LoVo (cell line): ENCODE results near the gene IFIT5.
"Not testable (repeated sequence)": the region's sequence is repeated elsewhere in the genome, so short reads cannot be mapped to it uniquely, and the experiment has no call there.

Experiments
- DNase-seq: peaks from one replicate; pipeline ENCODE4 v3.0.0-alpha.2; 2016; ENCODE audit warnings: low spot score

IFIT5 gene, protein sequence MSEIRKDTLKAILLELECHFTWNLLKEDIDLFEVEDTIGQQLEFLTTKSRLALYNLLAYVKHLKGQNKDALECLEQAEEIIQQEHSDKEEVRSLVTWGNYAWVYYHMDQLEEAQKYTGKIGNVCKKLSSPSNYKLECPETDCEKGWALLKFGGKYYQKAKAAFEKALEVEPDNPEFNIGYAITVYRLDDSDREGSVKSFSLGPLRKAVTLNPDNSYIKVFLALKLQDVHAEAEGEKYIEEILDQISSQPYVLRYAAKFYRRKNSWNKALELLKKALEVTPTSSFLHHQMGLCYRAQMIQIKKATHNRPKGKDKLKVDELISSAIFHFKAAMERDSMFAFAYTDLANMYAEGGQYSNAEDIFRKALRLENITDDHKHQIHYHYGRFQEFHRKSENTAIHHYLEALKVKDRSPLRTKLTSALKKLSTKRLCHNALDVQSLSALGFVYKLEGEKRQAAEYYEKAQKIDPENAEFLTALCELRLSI

DNA sequence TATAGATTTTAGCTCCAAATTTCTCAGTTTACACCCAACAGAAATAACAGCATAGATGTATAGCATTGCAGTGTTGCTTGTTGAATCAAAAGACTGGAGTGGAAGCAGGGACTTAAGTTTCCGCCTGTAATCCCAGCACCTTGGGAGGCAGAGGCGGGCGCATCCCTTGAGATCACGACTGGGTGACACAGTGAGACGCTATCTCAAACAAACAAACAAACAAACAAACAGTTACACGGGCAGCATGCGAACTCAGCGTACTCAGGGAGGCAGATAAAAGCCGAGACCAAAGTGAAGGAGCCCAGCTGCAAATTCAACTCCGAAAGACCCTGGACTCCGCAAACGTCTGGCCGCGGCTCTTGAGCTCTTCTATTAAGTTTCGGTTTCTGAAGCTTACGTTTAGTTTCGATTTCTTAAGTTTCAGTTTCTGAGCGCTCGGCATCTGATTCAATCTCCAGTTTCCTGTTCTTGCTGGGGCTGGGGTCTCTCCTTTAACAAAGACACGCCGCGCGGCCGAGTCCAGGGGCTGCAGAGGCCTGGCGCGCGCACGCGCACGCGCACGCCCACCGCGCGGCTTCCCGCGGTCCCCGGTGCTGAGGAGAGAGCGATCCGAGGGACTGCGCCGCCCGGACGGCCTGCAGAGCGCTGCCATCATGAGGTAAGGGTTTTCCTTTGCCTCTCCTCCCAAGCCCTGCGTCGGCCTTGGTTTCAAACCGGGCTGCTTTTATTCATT, at the start of gene IFIT5:
TSS of gene IFIT5 (plus strand) at position 423 of the 733 bp plus-strand sequence. CDS start at position 654, 231 bp downstream.
- DNase-seq, result peak; percentile 68

DNA sequence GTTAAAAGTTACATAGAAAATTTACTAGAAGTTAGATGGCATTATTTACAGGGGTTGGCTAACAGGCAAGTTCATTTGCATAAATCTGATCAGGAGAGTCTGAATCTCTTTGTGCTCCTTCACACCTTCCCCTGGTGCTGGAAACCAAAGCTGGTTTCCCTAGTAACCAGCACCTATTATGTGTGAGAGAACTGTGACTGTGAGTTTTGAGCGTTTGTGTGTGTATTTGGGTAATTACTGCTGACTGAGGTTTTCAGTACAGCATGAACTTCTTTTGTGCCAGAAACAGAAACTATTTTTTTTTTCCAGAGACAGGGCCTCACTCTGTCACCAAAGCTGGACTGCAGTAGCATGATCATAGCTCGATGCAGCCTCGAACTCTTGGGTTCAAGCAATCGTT, 46.8 kb upstream of the IFIT5 start:
- DNase-seq, result no peak

DNA sequence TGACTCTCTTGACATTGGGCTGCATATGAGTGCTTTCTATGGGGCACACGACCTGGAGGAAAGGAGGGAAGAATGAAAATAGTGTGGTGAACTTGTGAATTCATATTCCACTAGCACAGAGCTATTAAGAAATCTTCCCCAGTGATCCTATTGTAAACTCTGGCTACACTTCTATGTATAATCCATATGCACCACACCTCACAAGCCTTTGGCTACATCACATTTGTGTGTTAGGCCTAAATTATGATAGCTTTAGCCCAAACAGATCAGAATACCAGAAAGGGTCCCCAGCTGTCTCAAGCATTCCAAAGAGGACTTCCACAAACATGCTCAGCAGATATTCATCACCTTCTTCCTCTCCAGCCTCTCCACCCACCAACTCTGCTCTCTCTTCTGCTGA, 46.2 kb upstream of the IFIT5 start:
- no peak for DNase-seq

DNA sequence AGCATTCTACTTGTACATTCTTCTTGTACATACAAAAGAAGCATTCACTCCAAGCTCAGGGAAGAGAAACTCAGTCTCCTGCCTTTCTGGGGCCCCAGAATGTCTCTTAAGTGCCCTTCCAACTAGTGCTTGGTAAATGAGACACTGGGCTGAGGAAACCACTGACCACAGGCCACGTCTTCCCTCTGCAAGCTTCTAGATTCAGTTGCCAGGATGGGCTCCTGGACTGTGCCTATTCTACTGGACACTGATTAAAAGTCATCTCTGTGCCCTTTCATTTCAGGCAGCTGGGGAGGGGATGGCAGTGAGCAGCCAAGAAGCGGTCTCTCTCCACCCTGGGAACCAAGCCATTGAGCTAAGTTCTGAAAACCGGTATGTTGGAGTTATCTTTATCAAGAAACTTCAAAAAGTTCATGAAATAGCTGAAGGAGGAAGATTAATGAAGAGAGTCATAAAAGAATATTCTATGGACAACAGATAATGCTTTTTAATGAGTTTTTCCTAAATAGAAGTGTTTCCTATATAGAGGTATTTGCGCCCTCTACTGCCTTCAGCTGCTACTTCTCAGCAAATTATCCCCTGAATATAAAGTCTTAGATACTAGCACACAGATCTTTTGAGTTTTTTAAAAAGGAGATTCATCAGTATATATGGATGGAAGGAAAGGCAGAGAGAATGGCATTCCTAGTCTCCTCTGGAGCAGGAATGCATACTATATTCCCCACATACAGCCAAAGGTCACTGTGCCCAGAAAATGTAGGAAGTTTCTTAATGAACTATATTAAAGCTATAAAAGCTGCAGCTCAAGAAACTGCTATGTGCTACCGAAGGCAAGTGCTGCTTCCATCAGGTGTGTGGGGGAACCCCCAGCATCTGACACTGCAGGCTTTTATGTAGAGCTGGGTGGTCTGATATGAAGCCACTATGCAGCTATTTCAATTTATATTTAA, 44.9 kb upstream of the IFIT5 start:
- no peak for DNase-seq

DNA sequence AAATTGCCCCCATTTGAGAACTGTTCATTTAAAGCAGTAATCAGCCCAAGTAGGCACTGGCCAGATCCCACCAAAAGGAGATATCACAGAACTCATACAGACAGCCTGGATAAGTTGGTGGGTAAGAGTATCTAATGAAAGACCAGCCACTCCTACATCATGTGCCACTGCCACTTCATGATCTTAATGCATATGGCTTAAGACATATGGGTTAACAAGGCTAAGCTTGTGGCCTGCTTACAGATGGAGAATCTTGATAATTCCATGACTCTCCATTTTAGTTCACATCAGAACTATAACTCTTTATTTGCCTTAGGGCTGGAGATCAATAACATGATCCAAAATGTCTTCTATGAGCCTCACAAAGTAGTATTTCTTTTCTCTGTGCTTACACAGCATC, 43.3 kb upstream of the IFIT5 start:
- no peak for DNase-seq

DNA sequence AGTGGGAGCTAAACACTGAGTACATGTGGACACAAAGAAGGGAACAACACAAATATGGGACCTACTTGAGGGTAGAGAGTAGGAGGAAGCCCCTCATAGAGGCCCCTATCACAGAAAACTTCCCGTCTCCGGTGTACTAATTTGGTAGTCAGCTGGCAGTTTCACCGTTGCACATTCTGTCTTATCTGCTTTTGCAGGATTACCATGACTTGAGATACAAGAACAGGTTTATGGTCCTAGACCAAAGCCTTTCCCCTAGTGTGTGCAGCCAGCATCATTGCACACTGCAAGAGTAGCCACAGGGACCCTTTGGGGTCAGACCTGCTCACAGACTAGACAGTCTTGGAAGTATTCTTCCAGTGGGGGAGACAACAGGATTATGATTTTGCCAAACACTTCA, 42.4 kb upstream of the IFIT5 start:
- no peak for DNase-seq

DNA sequence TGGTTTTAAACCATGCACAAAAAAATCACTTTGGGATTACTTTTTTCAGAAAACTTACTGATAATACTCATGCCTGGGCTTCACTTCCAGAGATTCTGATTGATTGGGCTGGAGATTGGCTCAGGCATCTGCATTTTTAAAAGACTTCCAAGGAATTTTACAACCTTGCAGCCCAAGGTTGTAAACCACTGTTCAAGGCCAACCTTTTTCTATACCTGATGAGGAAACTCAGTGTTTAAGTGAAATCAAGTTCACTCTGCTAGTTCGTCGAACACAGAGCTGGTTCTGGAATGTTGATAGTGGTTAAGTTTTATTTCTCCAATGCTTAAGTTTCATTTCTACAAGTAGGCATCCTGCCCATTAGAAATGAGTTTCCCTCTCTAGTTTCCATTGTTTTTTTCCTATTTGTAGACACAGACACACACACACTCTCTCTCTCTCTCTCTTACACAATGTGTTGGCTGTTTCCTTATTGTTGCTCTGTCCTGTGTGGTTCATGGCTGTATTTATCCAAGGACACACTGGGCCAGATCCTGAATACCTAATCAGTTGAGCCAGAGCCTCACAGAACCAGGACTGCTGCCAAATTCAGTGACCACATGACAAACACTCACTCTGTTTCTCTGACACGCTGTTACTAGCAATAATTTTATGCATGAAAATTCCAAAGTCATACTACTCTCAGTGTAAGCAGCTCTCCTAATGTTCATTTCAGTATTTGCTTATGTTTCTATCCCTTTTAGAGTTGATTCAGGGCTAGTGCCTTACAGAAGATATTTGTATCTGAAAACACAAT, 40.3 kb upstream of the IFIT5 start:
- peak; percentile 62 for DNase-seq

DNA sequence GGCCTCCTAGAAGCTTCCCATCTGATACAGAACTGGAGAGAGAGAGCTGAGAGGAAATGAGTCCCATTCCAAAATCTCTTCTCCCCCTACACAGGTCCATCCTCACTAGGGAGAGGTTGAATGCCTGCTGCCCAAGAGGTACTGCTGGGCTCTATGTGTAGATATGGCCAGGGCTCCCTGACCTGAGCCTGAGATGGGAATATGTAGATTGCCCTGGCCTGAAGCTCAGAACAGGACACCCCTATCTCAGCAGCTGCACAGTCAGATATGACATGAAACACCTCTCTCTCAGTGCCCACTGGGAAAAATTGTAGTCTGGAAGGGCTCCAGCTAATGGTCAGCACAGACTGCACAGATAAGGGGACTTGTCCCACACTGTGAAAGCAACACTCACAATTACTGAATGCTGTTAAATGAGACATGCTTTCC, 39.6 kb upstream of the IFIT5 start:
- DNase-seq, result no peak

DNA sequence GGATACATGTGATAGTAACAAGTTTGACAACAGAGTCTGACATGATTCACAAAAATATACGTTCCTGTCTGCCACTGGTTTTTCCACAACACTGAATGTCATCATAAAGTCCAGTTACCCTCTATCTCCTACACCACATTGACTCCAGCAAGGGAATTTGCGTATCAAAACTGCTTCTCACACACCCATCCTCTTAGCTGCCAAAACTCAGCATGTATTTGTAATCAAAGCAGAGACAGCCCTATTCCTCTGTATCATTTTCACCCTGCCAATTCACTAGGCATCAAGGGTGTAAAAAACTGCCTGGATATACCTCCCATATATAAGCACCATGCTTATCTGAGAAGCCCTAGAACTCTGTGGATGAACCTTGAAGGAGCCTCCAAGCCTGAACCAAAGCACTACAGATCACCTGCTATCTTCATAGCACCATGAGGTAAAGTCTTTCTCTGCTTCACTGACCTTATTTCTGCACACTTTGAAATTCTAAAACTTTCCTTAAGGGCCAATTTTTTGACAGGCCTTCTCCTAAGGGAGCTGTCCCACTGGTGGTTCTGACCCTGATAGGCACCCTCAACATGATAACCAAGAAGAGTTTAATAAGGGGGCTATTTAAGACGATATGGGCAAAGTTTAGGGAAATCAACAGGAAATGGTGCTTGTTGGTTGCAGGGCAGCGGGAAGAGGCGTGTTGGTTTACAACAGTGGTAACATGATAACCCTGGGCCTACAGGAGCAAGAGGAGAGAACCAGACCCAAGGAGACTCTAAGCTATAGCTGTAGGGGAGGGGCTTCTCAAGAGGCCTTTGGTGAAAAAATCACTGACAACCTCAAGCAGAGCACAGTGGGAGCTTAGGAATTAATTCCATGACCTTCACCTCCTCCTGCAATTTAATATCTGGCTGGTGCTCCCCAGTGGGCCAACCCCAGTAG, 36.4 kb upstream of the IFIT5 start, which contains the start of gene IFIT1B:
TSS of gene IFIT1B (plus strand) at position 352 of the 933 bp plus-strand sequence. CDS start at position 432, 80 bp downstream.
- DNase-seq, result no peak

DNA sequence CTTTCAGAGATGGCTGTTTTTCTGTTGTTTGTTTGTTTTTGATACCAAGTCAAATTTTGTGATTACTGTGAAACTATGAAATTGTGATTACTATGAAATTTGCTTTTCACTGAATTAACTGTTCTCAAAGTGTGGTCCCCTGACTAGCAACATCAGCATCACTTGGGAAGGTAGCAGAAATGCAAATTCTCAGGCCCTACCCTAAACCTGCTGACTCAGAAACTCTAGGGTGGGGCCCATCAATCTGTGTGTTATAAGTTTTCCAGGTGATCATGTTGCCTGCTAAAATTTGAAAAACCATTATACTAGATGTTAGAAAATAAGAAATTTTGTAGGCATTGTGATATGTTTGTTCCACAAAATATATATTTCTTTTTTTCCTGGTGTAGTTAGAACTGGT, 35.3 kb upstream of the IFIT5 start:
- no peak for DNase-seq

DNA sequence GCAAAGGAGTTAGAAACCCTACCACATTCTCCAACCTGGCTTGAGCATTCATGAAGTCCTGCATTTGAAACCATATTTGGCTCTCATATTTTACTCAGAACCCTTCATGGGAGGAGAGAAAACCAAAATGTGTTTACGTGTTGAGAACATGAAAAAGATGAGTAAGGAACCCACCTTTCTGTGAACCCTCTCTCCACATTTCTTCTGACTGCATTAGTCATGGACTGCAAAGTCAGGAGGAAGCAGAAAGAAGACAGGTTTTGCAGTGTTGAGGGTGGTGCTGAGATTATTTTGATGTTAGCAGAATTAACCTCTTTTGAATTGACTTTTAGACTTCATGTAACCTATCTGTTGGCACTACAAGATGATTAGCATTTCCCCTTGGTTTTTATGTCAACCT, 31.6 kb upstream of the IFIT5 start:
- no peak for DNase-seq

DNA sequence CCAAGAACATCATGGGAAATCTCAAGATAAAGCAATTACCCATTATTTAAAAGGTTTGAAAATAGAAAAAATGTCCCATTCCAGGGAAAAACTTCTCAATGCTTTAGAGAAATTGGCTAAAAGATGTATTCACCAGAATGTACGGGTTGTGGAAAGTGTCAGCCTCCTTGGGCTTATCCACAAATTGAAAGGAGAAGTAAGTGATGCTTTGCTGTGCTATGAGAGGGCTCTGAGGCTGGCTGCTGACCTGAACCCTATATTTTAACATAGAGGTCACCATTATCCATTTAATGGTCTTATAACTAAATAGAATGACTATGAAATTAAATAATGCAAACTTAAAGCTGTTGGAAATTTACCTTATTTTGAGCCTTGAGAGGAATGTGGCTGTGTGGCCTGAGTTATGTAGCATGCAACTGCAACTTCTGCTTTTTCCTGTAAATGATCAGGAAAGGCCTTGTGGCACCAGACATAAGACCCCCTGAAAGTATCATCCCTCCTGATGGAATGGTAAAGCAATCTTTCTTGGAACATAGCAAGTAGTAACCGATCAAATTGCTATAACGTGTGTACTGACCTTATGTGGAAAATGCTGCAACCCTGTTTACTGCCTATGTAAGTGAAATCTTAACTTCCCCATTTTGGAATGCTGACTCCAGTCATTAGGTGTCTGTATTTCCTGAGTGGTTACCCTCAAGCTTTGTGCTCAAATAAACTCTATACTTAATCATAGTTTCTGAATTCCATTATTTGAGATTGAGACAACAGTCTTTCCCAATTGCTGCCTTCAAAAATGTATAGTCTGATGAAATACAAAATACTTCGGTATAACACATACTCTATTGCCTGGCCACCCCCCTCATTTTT, 29.7 kb upstream of the IFIT5 start:
- DNase-seq, result no peak

DNA sequence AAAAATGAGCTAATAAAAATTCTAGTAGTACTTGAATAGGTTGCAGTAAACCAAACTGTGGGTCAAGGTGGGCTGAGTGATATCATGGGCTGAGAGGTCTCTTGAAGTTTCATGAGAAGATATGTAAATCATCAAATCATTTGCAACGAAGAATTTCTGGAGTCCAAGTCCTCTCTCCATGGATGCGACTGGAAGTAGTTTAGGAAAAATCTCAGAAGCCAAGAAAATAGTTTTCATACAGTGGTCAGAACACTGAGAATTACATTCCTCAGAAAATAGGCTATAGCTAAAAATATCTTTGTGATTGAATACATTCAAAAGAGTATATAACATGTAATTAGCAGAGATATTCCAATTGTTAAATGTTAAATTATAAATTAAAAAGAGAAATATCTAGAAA, 25.6 kb upstream of the IFIT5 start:
- DNase-seq, result no peak

DNA sequence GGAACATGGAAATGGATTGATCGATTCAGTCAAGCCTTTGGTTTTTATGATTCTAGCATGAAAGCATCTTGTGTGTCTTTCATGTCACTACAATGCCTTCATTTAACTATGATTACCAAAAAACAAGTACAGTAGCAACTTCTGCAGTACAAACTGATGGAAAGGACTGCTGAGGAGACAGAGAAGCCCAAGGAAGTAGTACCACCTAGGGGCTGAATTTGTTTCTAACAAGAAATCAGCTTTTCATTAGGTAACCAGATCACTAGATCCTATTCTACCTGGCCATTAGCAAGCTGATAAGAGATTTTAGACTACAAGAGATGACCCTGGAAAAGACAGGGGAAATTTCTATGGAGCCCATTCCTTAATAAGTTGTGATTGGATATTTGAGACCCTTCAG, 25.1 kb upstream of the IFIT5 start:
- peak; percentile 31 for DNase-seq

DNA sequence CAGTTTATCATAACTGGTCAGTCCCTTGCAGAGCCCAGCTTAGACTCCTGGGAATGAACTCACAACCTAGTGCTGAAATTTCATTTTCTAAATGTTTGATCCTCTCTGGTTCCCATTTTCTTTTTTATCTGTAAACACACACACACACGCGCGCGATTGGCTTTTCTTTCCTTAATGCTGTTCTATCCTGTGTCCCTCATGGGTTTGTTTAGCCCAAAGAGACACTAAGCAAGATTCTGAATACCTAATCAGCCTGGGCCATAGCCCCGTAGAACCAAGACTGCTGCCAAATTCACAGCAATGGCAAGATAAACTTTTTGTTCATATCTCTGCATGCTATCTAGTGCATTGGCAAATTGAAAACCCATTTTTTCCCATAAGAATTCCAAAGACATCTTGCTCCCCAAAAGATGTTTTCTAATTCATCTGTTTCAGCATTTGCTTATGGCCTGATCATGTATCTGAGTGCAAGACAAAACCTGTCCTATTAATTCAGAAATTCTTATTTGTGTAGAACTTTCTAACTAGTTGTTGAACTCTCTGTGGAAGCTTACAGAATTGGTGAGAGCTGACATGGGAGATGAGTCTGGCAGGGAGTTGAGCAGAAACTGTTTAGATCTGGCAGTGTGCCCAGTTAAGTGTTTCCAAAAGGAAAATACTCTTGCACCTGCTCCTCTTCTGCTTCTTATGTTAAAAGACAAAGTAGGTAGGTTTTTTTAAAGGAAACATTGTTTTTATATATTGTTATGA, 23.7 kb upstream of the IFIT5 start:
- no peak for DNase-seq

DNA sequence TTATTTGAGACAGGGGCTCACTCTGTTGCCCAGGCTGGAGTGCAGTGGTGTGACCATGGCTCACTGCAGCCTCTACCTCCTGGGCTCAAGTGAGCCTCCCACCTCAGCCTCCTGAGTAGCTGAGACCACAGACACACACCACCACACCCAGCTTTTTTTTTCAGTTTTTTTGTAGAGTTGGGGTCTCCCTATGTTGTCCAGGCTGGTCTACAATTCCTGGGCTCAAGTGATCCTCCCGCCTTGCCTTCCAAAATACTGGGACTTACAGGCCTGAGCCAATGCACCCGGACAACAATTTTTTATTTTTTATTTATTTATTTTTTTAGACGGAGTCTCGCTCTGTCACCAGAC, 23.2 kb upstream of the IFIT5 start:
- DNase-seq, result not testable (repeated sequence)

DNA sequence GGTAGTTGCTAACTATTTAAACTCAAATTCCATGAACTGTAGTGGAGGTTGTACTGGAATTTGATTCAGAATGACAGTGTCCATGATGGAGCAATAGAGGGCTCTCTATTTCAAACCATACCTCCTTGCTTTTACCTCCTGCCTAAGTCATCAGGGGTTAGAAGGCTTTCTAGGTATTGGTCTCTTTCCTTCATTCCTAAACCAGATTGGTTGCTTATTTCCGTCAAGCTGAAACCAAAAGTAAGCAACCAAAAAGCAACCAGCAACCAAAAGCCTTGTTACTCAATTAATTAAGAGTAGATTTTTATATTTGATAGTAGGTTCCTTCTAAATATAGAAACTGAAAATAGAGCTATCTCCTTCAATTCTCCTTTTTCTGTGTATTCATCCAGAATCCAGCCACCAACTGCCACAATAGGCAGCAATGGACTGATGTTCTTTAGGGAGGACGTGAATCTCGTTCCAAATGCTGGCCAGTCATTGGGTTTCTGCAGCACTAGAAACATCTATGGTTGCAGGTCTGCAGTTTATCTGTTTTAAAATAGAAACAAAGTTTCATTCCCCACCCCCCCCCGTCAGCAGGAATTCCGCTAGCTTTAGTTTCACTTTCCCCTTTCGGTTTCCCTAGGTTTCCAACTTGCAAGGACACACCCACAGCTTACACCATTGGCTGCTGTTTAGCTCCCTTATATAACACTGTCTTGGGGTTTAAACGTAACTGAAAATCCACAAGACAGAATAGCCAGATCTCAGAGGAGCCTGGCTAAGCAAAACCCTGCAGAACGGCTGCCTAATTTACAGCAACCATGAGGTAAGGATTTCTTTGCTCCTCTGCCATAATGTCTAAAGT, 22.2 kb upstream of the IFIT5 start, which contains the start of gene IFIT1:
TSS of gene IFIT1 (plus strand) at position 717 of the 850 bp plus-strand sequence. CDS start at position 807, 90 bp downstream.
- DNase-seq, result peak; percentile 78
